Thyroid gland (tissue), 4 donors: ENCODE measurements around the gene AMIGO3.
"Not testable (repeated sequence)": the region's sequence is repeated elsewhere in the genome, so short reads cannot be mapped to it uniquely, and the experiment has no call there.

Experiments
- POLR2A ChIP-seq, 2 donors: fragments of 450-650 bp; IDR thresholded peaks; one replicate each; pipeline ENCODE4 v1.6.1; 2017; ENCODE audit warnings: antibody characterized with exemption in 2 of 2, mild to moderate bottlenecking in 2 of 2, moderate library complexity in 1 of 2
- TF ChIP-seq, protein P1 (sequence below), 6 experiments: fragments of 200-600 bp in 3 of 6; fragments of 450-650 bp in 3 of 6; sonication (generic) in 3 of 6; IDR thresholded peaks; one replicate each; pipeline ENCODE4 v1.5.1; 2016 to 2019; ENCODE audit warnings: antibody characterized with exemption in 6 of 6, mild to moderate bottlenecking in 2 of 6, inconsistent platforms in 1 of 6, moderate library complexity in 1 of 6

DNA sequence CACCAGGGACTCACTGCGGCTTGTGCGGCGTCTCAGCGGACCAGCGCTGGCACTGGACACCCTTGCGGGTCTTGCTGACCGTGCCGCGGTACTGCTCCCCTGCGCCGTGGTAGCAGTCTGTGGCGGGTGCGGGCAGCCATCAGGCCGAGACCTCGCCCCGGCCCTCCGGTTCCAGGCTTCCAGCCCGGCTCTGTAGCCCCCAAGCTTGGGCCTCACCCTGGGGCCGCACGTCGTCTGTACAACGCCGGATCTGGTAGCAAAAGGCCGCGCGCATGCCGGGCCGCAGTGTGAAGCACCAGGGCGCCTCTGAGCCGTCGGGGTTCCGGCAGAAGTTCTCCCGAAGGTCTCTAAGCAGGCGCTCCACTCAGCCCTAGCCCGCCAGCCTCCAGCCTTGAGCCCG lies 33.6 kb downstream of the AMIGO3 start:
- TF ChIP-seq, protein P1, sequence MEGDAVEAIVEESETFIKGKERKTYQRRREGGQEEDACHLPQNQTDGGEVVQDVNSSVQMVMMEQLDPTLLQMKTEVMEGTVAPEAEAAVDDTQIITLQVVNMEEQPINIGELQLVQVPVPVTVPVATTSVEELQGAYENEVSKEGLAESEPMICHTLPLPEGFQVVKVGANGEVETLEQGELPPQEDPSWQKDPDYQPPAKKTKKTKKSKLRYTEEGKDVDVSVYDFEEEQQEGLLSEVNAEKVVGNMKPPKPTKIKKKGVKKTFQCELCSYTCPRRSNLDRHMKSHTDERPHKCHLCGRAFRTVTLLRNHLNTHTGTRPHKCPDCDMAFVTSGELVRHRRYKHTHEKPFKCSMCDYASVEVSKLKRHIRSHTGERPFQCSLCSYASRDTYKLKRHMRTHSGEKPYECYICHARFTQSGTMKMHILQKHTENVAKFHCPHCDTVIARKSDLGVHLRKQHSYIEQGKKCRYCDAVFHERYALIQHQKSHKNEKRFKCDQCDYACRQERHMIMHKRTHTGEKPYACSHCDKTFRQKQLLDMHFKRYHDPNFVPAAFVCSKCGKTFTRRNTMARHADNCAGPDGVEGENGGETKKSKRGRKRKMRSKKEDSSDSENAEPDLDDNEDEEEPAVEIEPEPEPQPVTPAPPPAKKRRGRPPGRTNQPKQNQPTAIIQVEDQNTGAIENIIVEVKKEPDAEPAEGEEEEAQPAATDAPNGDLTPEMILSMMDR (IDR thresholded peaks at IDR 0.05) = not testable (repeated sequence)
- not testable (repeated sequence) for TF ChIP-seq POLR2A (IDR thresholded peaks at IDR 0.05)
